NB4 (cell line): ENCODE results near the gene AIM2.

Experiments used
- CTCF ChIP-seq: IDR thresholded peaks from one replicate; pipeline ENCODE4 v1.5.1; 2012; ENCODE audit warnings: low read depth, low read length
- MAX ChIP-seq: IDR thresholded peaks from 2 replicates; pipeline ENCODE4 v1.6.1; 2011; ENCODE audit warnings: low read depth, low read length
- MYC ChIP-seq: IDR thresholded peaks from 2 replicates; pipeline ENCODE4 v1.6.1; 2011; ENCODE audit warnings: low read depth, low read length
- POLR2A ChIP-seq: IDR thresholded peaks from 2 replicates; pipeline ENCODE4 v1.6.1; 2011; ENCODE audit warnings: mild to moderate bottlenecking; ENCODE audit not compliant: insufficient read length; ENCODE audit errors: extremely low read depth

- TF ChIP-seq CTCF (no peak), MYC (no peak), POLR2A (no peak), MAX (no peak)
Measured at GRCh38 chr1:159098596-159098995, 22.0 kb upstream of the AIM2 start.
